ENCODE measurements around the gene ZNF678.

GRCh38 chr1:227654858-227655752 is 91.7 kb downstream of the ZNF678 start:
- TF ChIP-seq, protein P1, sequence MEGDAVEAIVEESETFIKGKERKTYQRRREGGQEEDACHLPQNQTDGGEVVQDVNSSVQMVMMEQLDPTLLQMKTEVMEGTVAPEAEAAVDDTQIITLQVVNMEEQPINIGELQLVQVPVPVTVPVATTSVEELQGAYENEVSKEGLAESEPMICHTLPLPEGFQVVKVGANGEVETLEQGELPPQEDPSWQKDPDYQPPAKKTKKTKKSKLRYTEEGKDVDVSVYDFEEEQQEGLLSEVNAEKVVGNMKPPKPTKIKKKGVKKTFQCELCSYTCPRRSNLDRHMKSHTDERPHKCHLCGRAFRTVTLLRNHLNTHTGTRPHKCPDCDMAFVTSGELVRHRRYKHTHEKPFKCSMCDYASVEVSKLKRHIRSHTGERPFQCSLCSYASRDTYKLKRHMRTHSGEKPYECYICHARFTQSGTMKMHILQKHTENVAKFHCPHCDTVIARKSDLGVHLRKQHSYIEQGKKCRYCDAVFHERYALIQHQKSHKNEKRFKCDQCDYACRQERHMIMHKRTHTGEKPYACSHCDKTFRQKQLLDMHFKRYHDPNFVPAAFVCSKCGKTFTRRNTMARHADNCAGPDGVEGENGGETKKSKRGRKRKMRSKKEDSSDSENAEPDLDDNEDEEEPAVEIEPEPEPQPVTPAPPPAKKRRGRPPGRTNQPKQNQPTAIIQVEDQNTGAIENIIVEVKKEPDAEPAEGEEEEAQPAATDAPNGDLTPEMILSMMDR (IDR thresholded peaks at IDR 0.05), result no peak
- no peak for TF ChIP-seq POLR2A (IDR thresholded peaks at IDR 0.05)
